Right lobe of liver (tissue), 6 donors: ENCODE measurements around the gene RCCD1. TPM values are rescaled to one million over a fixed set of nuclear protein-coding genes. Genes with fewer than 3 reads are reported as not detected.

Experiments used
- ATAC-seq, 4 donors: fragments of 200-7000 bp; cut with Tn5 transposase; one replicate each; pipeline ENCODE4 v1.9.1; 2020; ENCODE audit warnings: mild to moderate bottlenecking in 4 of 4, moderate library complexity in 4 of 4
- DNase-seq, 3 donors: peaks; one replicate each; pipeline ENCODE4 v3.0.0-alpha.2; 2020
- H3K27ac ChIP-seq, 3 donors: fragments of 200-600 bp; one replicate each; pipeline ENCODE4 v1.8.0; 2022
- H3K27me3 ChIP-seq, 2 donors: fragments of 200-600 bp; one replicate each; pipeline ENCODE4 v1.8.0; 2022
- H3K36me3 ChIP-seq, 4 donors: fragments of 200-600 bp; sonication (generic) in 1 of 4; one replicate each; pipeline versions ENCODE4 v1.5.1 to v1.8.0; 2017 to 2022; ENCODE audit warnings: control low read depth in 1 of 4
- H3K4me1 ChIP-seq, 4 donors: fragments of 200-600 bp; sonication (generic) in 1 of 4; one replicate each; pipeline versions ENCODE4 v1.5.1 to v1.8.0; 2017 to 2022; ENCODE audit warnings: control low read depth in 1 of 4
- H3K4me3 ChIP-seq, 3 donors: fragments of 200-600 bp; one replicate each; pipeline ENCODE4 v1.8.0; 2022
- H3K9me3 ChIP-seq, 4 donors: fragments of 200-600 bp; sonication (generic) in 1 of 4; one replicate each; pipeline versions ENCODE4 v1.5.1 to v1.8.0; 2017 to 2022; ENCODE audit warnings: control low read depth in 1 of 4
- CTCF ChIP-seq, 4 donors: fragments of 200-600 bp in 3 of 4; fragments of 450-650 bp in 1 of 4; IDR thresholded peaks; one replicate each; pipeline versions ENCODE4 v1.5.1 to v1.8.0; 2016 to 2022; ENCODE audit warnings: antibody characterized with exemption in 4 of 4, mild to moderate bottlenecking in 2 of 4
- POLR2A ChIP-seq: fragments of 450-650 bp; IDR thresholded peaks from one replicate; pipeline ENCODE4 v1.6.1; 2017; ENCODE audit warnings: antibody characterized with exemption, mild to moderate bottlenecking
- WGBS: methylation state at CpG from one replicate; pipeline ENCODE4 v1.1.6; 2018; ENCODE audit warnings: low coverage, low lambda C conversion rate; ENCODE audit not compliant: insufficient coverage; ENCODE audit errors: missing lambda C conversion rate; 5-methylcytosine and 5-hydroxymethylcytosine counted together
- intact Hi-C, 2 donors: fragments of 100-400 bp; cut with DNase I; formaldehyde crosslinking; loops; one replicate each; pipeline versions ENCODE4 v1.11.2 to v1.14.1; 2022
- total RNA-seq, 6 experiments: library from RNA; depleted of rRNA in 2 of 6; stranded (reverse); fragments of >200 nt in 2 of 6; fragmentation: NEBNext Ultra II Directional in 3 of 6; extraction: Animal tissue kit (Norgen Biotek cat#: 25700) in 3 of 6; gene quantifications; one replicate each; pipeline versions ENCODE4 v1.1.0 to v1.2.4, GENCODE V29; 2016 to 2023
- donor health status: DM: no; HTN: yes; CAD: no.
- donor health status: DM: no; HTN: no; CAD: no.
- donor health status: DM: no; HTN: no; CAD: no.
- donor health status: DM: no; HTN: yes; CAD: no.
- donor health status: DM: no; HTN: yes; CAD: no.

RCCD1 gene
- total RNA-seq, 6 experiments from 2014 or later: 4.8 to 7.9 (median 6.6) TPM

GRCh38 chr15:90957031-90957790 lies 2.5 kb downstream of the RCCD1 start:
- TF ChIP-seq POLR2A: no peak
- TF ChIP-seq CTCF (IDR thresholded peaks at IDR 0.05): no peak
- DNase-seq: peak in 1 of 3 donors; percentile 34
- Histone ChIP-seq H3K9me3 (no peaks in the 10 kb centered on the region), H3K27me3 (no peaks in the 10 kb centered on the region), H3K4me1 (peaks cover 0 to 16% (median 6%) of the 10 kb centered on the region in 4 donors), H3K27ac (no peak overlapping the region), H3K4me3 (peak overlapping the region; percentile 32 to 60 (median 49)), H3K36me3 (peaks cover 0 to 16% (median 5%) of the 10 kb centered on the region in 4 donors)
- 67% methylated on average over 2 of the region's 63 CpGs for WGBS
- ATAC-seq: no peak
- intact Hi-C loops: loop anchor here in 1 of 2 donors (10.0 kb wide), 1 partner anchor 78 kb away; no protein-coding TSS in a partner anchor

- ATAC-seq: no peak
- Histone ChIP-seq H3K9me3 (no peaks in the 10 kb centered on the region), H3K27me3 (no peaks in the 10 kb centered on the region), H3K4me1 (peaks cover 0 to 16% (median 6%) of the 10 kb centered on the region in 4 donors), H3K4me3 (no peak overlapping the region), H3K36me3 (peaks cover 0 to 13% (median 5%) of the 10 kb centered on the region in 4 donors), H3K27ac (no peak overlapping the region)
- WGBS: 92% methylated on average over 2 of the region's 6 CpGs
- intact Hi-C loops: loop anchor here in 1 of 2 donors (10.0 kb wide), 1 partner anchor 77 kb away; no protein-coding TSS in a partner anchor
- TF ChIP-seq POLR2A (no peak), CTCF (IDR thresholded peaks at IDR 0.05) (no peak)
- no peak for DNase-seq
Observed at GRCh38 chr15:90957791-90958190, 3.1 kb downstream of the RCCD1 start.

GRCh38 chr15:90959028-90959595 lies 4.4 kb downstream of the RCCD1 start:
- Histone ChIP-seq H3K9me3 (no peaks in the 10 kb centered on the region), H3K36me3 (peaks cover 0 to 11% (median 3%) of the 10 kb centered on the region in 4 donors), H3K27ac (no peak overlapping the region), H3K4me1 (peaks cover 0 to 16% (median 6%) of the 10 kb centered on the region in 4 donors), H3K4me3 (no peak overlapping the region), H3K27me3 (no peaks in the 10 kb centered on the region)
- TF ChIP-seq POLR2A (no peak), CTCF (IDR thresholded peaks at IDR 0.05) (no peak)
- ATAC-seq (no peak), DNase-seq (no peak)
- 85% methylated on average over 4 of the region's 8 CpGs for WGBS
- intact Hi-C loops: loop anchor here in 1 of 2 donors (10.0 kb wide), 1 partner anchor 76 kb away; no protein-coding TSS in a partner anchor

- Histone ChIP-seq H3K36me3 (peaks cover 0 to 11% (median 3%) of the 10 kb centered on the region in 4 donors), H3K4me3 (no peak overlapping the region), H3K27ac (no peak overlapping the region), H3K27me3 (no peaks in the 10 kb centered on the region), H3K9me3 (no peaks in the 10 kb centered on the region), H3K4me1 (peaks cover 0 to 16% (median 6%) of the 10 kb centered on the region in 4 donors)
- intact Hi-C loops: loop anchor here in 1 of 2 donors (10.0 kb wide), 1 partner anchor 75 kb away; no protein-coding TSS in a partner anchor
- WGBS: no CpG with 5 or more reads among the region's 5 CpGs
- ATAC-seq (no peak), DNase-seq (no peak)
- TF ChIP-seq CTCF (IDR thresholded peaks at IDR 0.05) (no peak), POLR2A (no peak)
Observed at GRCh38 chr15:90959894-90960293, 5.2 kb downstream of the RCCD1 start.
